Embryonic facial prominence (tissue), 1 donor: Measurements from ENCODE around the gene NR4A1.
A peak's percentile ranks its signal among the peaks of the same experiment; 100 is the strongest.

Experiments
- DNase-seq: peaks from one replicate; pipeline ENCODE4 v3.0.0-alpha.2; 2016; ENCODE audit errors: extremely low spot score

The NR4A1 gene

DNA sequence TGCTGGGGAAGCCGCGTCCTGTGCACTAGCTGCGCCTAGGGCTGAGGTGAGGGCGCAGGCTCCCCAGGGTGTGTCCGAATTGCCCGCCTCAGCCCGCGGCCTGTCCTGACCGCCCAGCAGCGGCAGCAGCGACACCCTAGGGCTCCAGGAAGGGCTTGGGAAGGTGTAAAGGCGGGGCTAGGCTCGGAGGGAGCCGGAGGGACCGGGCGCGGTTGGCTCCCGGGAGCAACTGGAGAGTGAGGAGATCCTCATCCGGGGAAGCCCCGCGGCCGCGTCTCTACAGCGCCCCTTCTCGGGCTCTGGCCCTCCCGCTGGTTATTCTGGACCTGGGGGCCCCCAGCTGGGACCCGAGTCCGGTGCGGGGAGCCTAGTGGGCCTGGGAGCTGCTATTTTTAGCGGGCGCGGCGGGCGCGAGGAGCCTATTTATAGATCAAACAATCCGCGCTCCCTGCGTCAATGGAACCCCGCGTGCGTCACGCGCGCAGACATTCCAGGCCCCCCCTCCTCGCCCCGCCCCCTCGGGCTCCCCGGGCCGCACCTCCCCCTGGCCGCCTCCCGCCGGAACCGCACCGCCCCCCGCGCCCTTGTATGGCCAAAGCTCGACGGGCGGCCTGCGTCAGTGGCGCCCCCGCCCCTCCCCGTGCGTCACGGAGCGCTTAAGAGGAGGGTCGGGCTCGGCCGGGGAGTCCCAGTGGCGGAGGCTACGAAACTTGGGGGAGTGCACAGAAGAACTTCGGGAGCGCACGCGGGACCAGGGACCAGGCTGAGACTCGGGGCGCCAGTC is at the start of gene NR4A1:
Gene NR4A1 (plus strand): TSS at position 685 of the 784 bp plus-strand sequence. CDS start 2,887 bp downstream, outside the sequence.
- DNase-seq: peak; percentile 91

DNA sequence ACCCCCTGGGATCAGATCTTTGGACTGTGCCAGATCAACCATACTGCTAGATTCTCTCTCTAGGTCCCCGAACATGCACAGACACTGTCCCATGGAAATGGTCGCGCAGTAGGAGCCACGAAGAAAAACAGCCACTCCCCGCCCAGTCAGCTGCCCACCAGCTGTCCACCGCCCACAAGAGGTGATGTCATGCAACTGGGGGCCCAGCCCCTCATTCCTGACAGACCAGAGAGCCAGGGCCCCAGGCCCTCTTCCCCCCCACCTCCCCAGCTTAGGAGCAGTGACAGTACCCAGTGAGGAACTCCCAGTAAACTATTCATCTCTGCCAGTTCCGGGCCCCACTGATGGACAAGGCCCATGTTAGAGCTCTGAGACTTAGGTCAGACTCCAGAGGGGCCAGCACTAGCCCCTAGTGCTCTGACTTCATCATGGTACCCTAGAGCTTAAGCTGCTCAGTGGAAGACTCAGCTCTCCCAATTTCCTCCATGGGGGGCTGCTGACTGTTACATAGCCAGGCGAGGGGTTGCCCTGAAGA is 48.2 kb upstream of the NR4A1 start:
- no peak for DNase-seq

DNA sequence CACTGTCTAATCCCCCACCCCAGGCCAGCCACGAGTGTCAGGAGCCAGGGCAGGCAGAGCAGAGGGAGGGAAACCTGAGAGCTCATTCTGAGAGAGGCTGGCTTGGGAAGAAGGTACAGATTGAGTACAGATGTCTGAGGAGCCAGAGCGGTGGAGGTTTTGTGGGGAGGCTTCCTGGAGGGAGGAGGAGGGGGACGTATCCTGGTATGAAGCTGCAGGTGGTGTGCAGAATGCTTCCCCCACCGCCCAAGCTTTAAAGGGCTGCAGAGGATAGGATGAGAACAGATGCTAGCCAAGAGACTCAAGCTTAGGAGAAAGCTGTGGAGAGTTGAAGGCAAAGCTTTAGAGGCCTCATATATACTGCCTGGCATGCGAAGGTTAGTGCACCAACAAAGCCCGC is 47.7 kb upstream of the NR4A1 start:
- no peak for DNase-seq

DNA sequence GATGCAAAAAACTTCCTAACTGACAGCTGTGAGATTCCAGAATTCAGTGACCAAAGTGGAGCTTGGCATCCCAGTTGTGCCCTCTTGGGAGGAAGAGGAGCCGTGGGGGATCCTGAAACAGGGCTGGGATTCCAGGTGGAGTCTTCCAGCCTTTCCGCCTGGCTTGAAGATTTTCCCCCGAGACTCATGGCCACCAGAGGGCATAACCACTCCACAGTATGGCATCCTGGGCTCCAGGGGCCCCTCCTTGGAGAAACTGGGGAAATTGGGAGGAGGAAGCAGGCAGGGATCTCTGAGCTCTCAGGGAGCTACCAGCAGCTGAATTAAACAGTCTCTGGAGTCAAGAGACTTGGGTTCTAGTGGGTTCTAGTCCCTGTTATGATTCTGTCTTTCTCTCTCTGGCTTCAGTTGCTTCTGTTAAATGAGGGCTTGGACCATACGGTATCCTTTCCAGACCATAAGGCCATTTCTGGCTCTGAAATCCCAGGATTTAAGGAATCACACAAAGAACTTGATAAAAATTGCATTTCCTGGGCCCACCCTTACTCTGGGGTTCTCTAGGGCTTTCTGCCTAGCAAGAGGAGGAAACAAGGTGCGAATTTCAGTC is 47.1 kb upstream of the NR4A1 start:
- DNase-seq: no peak

DNA sequence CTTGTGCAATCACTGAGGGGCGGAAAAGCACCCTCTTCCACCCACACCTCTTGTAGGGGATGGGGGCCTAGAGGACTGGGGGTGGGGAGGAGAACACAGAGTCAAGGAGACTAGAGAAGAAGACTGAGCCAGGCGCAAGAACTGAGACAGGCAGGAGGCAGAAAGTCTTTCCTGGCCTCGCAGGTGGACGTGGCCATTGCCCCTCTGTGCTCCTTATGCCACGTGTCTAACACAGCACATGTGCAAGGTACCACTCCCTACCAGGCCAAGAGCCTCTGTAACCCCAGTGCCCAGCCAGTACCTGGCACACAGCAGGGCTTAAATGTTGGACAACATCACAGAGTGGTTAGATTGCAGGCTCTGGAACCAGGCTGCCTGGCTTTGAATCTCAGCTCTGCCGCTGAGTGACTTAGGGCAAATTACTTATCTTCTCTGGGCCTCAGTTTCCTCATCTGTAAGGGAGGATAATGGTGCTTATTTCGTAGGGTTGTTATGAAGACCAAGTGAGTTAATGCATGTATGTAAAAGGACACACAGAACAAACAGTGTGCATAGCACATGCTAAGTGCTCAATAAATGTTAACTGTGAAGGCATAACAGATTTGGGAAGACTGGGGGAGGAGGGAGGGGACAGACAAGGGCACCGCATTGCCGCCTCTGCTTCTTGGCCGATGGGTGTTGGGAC is 45.9 kb upstream of the NR4A1 start:
- no peak for DNase-seq

DNA sequence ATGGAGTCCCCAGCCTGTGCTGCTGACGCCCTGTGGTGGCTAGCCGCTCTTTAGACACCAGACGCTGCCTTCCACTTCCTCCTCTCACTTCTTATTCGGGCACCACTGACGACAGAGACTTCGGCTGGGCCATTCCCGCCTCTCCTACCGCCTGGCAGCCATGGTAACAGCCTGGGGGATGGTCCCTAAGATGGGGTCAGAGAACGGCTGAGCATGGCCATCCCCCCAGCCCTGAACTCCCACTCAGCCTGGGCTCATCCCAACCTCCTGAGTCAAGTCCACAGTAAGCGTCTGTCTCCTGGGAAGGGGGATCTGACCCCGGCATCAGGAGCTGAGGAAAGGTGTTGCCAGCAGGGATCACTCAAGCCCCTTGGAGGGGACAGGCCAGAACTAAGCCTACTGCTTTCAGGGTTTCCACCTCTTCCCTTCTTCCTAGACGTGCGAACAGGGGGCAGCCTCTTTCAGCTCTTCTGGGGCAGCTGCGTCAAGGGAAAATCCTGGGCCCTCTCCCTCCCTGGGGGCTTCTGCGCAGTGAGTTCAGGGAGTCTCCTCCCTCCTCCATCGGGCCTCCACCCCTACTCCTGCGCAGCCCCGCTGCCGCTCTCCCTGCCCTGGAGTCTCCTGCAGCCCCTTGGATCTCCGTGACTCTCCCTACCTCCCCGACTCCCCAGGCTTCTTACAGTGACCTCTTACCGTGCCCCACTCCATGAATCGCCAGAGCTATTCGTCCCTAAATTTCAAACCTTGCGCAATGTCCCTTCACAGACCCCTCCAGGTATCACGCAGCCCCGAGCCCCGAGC is 45.1 kb upstream of the NR4A1 start:
- DNase-seq: no peak

DNA sequence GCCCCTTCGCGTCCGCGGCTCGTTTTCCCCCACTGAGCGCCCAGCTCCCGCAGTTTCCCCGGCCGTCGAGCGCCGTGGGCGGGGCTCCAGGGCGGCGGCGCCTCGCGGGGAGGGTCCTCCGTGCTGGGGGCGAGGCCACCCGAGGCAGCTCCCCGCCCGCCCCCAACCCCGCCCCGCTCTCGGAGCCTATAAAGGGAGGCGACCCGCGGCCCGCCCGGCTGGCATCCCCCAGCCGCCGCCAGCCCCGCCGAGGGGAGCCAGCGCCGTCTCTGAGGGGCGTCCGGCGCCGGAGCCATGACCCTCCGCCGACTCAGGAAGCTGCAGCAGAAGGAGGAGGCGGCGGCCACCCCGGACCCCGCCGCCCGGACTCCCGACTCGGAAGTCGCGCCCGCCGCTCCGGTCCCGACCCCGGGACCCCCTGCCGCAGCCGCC is 44.5 kb upstream of the NR4A1 start, which contains the start of gene TAMALIN:
Gene TAMALIN (plus strand): TSS at position 221 of the 432 bp plus-strand sequence. CDS start 74 bp downstream, at position 295.
- DNase-seq: no peak

DNA sequence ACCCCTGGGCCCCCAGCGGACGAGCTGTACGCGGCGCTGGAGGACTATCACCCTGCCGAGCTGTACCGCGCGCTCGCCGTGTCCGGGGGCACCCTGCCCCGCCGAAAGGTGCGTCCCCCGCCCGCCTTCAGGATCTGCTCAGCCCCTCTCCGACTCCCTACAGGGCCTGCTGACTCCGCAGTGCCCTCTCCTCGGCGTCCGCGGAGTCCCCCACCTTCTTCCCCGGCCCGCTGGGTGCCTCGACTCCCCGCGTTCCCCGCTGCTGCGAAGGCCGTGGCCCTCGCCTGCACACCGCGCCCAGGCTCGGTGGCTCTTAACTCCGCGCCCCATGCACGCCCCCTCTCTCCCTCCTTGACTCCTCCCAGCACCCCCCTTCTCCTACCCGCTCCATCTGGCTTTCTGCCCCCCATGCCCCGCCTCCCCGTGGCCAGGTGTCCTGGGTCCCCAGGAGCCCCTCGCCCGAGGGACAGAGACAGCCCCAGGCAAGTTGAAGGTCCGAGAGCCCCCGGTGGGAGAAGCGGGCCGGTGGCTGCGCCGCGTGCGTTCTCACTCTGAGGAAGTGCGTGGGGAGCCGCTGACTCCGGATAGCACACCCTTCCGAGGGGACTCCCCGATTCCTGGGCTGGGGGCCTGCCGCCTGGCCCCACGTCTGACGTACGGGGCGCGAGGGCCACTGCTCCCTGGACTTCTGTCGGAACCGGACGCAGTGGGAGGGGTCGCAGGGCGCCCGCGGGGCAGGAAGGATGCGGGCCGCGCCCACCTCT is 43.9 kb upstream of the NR4A1 start:
- no peak for DNase-seq

DNA sequence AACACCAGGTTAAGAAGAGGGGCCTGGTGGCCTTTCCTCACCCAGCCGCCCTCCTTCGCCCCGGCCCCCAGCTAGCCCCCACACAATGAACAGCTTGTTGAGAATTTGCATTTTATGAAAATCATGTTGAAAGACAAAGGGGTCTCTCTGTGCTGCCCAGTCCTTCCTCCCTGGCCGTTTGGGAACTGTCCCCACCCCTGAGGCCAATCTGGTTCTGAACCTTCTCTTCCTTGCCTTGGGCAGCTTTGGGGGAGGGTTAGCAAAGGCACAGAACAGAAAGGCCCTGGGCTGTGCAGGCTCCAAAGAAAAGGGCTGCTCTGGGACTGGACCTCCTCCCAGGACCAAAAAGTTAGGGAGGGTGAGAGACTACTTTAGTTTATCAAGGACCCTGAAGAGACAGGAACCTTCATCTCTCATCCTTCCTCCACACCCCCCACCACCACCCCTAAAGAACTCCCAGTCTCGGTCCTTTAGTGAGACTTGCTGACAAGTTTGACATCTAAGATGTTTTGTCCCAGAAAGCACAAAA is 43.2 kb upstream of the NR4A1 start:
- no peak for DNase-seq

DNA sequence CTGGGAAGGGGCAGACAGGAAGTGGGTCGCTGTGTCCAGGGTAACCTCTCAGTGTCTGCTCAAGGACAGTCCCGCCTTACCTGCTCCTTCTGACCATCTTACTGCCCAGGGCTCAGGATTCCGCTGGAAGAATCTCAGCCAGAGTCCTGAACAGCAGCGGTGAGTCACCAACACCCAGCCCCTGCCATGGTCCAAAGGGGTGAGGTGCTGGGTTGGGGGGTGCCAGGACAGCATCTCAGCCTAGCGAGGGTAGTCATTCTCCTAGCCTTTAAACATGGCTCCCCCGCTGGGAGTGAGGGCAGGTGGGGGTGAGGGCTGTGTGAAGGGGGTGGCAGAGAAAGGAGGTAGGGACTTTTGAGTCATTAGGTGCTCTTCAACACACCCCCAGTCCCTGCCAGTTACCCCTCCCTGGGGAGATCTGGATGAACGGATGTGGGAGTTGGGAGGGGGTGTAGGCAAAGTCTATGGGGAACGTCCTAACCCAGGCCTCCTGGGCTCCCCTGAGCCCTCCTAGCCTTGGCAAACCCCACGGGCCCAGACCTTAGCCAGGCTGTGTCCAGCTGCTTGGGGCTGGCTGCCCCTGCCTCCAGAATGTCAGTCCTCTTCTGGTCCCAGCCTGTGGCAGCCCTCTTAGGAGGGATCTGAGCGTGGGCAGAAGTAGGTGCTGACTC is 42.0 kb upstream of the NR4A1 start:
- no peak for DNase-seq

DNA sequence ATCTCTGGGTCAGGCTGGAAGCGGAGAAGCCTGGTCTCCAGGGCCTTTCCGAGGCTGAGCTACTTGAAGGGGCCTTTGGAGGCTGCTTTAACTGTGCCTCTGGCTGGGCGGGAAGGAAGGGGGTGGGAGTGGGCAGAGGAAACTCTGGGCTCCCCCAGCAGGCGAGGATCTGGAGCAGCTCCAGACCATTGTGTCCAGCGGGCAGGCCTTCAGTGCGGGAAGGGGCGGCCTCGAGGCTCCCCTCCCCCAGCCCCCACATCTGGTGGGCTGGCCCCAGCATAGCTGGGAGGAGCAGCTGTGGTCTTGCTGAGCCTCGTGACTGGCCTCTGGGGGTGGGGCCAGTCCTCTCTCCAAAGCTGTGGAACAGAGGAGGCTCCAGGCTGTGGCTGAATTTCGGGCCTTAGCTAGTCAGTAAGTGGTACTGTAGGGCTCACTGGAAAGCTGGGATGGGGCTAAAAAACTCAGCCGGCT is 41.1 kb upstream of the NR4A1 start:
- DNase-seq: peak; percentile 62

DNA sequence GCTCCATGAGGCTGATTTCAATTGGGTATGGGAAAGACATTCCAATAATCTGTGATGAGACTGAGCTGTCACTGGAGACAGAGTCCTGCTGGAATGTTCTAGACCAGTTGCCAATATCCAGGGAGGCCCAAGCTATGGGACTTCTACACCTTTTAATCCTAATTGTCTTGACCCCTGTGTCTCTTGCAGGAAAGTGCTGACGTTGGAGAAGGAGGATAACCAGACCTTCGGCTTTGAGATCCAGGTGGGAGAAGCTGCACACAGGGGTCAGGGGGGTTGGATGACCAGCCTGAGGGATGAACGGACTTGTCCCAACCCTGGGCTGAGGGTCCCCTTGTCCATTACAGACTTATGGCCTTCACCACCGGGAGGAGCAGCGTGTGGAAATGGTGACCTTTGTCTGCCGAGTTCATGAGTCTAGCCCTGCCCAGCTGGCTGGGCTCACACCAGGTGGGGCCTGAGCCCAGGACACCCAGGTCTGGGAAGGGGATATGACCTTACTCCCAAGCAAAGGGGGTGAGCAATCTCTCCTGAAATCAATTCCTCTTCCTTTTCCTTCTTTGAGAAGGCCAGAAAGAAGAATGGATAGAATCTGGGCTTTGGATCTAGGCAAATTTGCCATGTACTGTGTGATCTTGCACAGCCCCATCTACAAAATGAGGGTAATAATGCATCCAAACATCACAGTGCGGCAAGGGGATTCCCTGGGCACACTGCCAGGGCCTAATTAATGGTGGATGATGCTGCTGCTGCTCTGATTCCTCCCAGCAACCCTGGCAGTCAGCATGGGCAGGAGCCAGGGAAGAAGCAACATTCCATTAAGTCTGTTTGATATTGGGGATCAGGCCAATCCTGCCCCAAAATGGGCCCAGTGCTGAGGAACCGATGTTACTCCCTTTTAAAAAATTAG is 40.3 kb upstream of the NR4A1 start:
- DNase-seq: no peak

DNA sequence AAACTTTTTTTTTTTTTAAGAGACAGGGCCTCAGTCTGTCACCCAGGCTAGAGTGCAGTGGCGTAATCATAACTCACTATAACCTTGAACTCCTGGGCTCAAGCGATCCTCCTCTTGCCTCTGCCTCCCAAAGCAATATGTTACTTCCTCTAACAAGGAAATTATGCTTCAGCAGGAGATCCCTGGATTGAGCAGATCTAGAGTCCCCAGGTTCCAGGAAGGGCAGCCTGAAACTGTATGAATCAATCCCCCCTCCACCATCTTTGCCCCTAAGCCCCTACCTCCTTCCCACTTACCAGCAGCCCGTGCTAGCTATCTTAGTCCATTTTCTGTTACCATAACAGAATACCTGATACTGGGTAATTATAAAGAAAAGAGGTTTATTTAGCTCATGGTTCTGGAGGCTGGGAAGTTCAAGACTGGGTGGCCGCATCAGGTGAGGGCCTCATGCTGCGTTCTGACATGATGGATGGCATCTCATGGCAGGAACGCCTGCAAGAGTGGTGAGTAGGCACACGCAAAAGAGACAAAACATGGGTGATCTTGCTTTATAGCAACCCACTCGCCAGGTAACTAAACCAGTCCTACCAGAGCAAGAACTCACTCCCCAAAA is 39.5 kb upstream of the NR4A1 start:
- no peak for DNase-seq

DNA sequence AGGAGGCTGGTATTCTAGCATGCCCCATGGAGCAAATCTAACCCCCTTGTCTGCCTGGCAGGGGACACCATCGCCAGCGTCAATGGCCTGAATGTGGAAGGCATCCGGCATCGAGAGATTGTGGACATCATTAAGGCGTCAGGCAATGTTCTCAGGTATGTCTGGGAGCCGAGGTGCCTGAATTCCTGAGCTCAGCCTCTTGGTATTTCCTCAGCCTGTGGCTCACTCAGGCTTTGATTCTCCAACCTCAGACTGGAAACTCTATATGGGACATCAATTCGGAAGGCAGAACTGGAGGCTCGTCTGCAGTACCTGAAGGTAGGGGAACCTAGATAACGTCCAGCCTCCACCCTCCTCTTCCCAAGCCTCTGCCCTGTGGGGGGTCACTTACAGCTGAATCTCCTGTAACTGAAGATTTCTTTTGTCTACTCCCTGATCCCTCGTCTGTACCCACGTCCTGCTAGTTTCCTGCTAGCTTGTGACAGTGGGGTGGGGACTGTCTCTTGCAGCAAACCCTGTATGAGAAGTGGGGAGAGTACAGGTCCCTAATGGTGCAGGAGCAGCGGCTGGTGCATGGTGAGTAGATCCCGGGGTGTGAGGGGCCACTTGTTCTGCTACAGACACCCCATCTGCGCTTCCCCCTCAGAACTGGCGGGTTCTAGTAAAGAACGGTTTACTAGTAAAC is 37.5 kb upstream of the NR4A1 start:
- DNase-seq: no peak

DNA sequence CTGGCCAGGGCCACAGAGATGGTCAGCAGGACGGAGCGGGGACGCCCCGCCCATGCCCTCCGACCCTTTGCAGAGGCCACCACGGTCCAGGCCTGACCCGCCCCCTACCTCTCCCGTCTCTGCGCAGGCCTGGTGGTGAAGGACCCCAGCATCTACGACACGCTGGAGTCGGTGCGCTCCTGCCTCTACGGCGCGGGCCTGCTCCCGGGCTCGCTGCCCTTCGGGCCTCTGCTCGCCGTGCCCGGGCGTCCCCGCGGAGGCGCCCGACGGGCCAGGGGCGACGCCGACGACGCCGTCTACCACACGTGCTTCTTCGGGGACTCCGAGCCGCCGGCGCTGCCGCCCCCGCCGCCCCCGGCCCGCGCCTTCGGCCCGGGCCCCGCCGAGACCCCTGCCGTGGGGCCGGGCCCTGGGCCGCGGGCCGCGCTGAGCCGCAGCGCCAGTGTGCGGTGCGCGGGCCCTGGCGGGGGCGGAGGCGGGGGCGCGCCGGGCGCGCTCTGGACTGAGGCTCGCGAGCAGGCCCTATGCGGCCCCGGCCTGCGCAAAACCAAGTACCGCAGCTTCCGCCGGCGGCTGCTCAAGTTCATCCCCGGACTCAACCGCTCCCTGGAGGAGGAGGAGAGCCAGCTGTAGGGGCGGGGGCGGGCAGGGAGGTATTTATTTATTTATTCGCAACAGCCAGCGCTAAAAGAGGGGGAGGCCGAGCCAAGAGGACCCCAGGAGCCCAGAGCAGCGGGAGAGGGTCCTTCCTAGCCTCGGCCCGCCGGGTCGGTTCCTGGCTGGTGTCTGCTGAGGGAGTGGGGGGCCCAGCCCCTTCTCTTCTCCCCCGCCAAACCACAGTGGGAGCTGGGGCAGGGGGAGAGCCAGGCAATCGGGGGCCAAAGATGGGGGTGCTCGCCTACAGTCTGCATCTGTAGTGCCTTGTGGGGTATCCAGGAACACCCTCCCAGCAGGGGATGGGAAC is 36.4 kb upstream of the NR4A1 start:
- DNase-seq: no peak

DNA sequence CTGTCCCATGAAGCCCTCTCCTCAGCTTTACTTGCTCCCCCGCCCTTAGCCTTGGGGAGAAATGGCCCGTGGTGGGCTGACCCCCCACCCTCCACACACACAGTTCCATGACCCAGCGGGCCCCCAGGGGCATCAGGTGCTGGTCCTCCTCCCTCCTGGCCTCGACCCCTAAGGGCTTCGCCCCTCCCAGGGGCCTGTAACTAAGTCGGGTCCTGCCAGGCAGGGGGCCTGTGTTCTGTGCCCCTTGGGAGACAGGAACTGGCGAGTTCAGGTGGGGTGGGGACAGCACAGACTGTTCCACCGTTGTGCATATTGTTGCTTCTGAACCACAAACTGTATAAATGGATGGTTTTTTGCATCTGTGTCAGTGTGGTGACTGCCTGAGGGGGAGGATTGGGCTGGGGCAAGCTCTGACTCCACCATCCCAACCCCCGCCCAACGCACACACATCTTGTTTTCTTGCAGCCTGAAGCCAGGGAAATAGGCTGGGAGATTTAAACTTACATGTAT is 35.7 kb upstream of the NR4A1 start:
- no peak for DNase-seq
